A549 (cell line): ENCODE measurements around the gene CLCF1. TPM values are rescaled to one million over a fixed set of nuclear protein-coding genes. Genes with fewer than 3 reads are reported as not detected.
A peak's percentile ranks its signal among the peaks of the same experiment; 100 is the strongest.

Experiments
- ATAC-seq, 2 experiments: fragments of 200-7000 bp in 1 of 2; fragments of >200 bp in 1 of 2; cut with Nextera tagmentation in 1 of 2; cut with Tn5 transposase in 1 of 2; 3 replicates each; pipeline versions ENCODE4 v1.8.0 to v1.9.1; 2018 to 2020; ENCODE audit warnings: mild to moderate bottlenecking in 1 of 2, moderate library complexity in 1 of 2
- CTCF ChIA-PET: fragments of 300-600 bp; sonication (Branson Sonifier 250); formaldehyde crosslinking; extraction: SDS; loops from one replicate; lab custom pipeline; 2021; ENCODE audit warnings: antibody characterized with exemption, inconsistent platforms; lab: Yijun Ruan, JAX
- POLR2A ChIA-PET: fragments of 350-600 bp; formaldehyde crosslinking; extraction: SDS; loops from one replicate; lab custom pipeline; 2021; ENCODE audit warnings: antibody characterized with exemption, inconsistent platforms; lab: Yijun Ruan, JAX
- DNase-seq, 2 experiments: peaks; one replicate each; pipeline versions ENCODE4 v3.0.0 to v3.0.0-alpha.2; 2011 to 2016; ENCODE audit warnings: low read depth in 1 of 2, low spot score in 1 of 2
- FAIRE-seq: peaks from 2 replicates; lab custom pipeline; 2011; peaks lifted over from hg19 to GRCh38; lab: Jason Lieb, UNC
- H3K27ac ChIP-seq, 2 experiments: fragments of >200 bp; sonication (Bioruptor Twin); formaldehyde crosslinking; 3 replicates each; pipeline ENCODE4 v1.5.1; 2016 to 2017
- H3K4me1 ChIP-seq: fragments of >200 bp; sonication (Bioruptor Twin); formaldehyde crosslinking; 3 replicates; pipeline ENCODE4 v1.6.1; 2016
- H3K4me2 ChIP-seq: fragments of >200 bp; sonication (Bioruptor Twin); formaldehyde crosslinking; 3 replicates; pipeline ENCODE4 v1.6.1; 2016
- H3K4me3 ChIP-seq: fragments of >200 bp; sonication (Bioruptor Twin); formaldehyde crosslinking; 3 replicates; pipeline ENCODE4 v1.5.1; 2016
- H3K9me3 ChIP-seq: fragments of >200 bp; sonication (Bioruptor Twin); formaldehyde crosslinking; 3 replicates; pipeline ENCODE4 v1.6.1; 2016
- CBX2 ChIP-seq: fragments of 200-600 bp; sonication (generic); IDR thresholded peaks from 2 replicates; pipeline ENCODE4 v1.6.1; 2016; ENCODE audit warnings: low read depth, mild to moderate bottlenecking, borderline replicate concordance
- CBX8 ChIP-seq: fragments of 200-600 bp; sonication (generic); IDR thresholded peaks from 2 replicates; pipeline ENCODE4 v1.6.1; 2016
- CEBPB ChIP-seq, 2 experiments: fragments of >200 bp in 1 of 2; sonication (Bioruptor Twin) in 1 of 2; formaldehyde crosslinking in 1 of 2; IDR thresholded peaks; 2 replicates each; pipeline ENCODE4 v1.6.1; 2012 to 2016
- EHF ChIP-seq: fragments of 250-450 bp; sonication (Bioruptor Pico); IDR thresholded peaks from 2 replicates; pipeline ENCODE4 v1.5.0; 2020; ENCODE audit warnings: mild to moderate bottlenecking
- EHMT2 ChIP-seq: fragments of 200-600 bp; sonication (generic); IDR thresholded peaks from 2 replicates; pipeline ENCODE4 v1.6.1; 2016; ENCODE audit warnings: antibody characterized with exemption, low read depth, mild to moderate bottlenecking, moderate library complexity
- EP300 ChIP-seq, 2 experiments: fragments of >200 bp; sonication (Bioruptor Twin); formaldehyde crosslinking; IDR thresholded peaks; 2 replicates in 1 of 2; 3 replicates in 1 of 2; pipeline ENCODE4 v1.6.1; 2016 to 2017
- HOXA7 ChIP-seq: fragments of 250-450 bp; sonication (Bioruptor Pico); IDR thresholded peaks from 2 replicates; pipeline ENCODE4 v1.5.0; 2020; ENCODE audit warnings: mild to moderate bottlenecking, moderate library complexity
- HOXB5 ChIP-seq: fragments of 250-450 bp; sonication (Bioruptor Pico); IDR thresholded peaks from 2 replicates; pipeline ENCODE4 v1.5.0; 2020; ENCODE audit warnings: mild to moderate bottlenecking, moderate library complexity
- JUN ChIP-seq, 2 experiments: fragments of >200 bp; sonication (Bioruptor Twin); formaldehyde crosslinking; IDR thresholded peaks; 2 replicates in 1 of 2; 3 replicates in 1 of 2; pipeline ENCODE4 v1.6.1; 2016 to 2017
- KDM1A ChIP-seq: fragments of 200-600 bp; sonication (generic); IDR thresholded peaks from 2 replicates; pipeline ENCODE4 v1.6.1; 2016; ENCODE audit warnings: low read depth, mild to moderate bottlenecking
- KDM5A ChIP-seq: fragments of 200-600 bp; sonication (generic); IDR thresholded peaks from 2 replicates; pipeline ENCODE4 v1.6.1; 2016; ENCODE audit warnings: antibody characterized with exemption, mild to moderate bottlenecking
- MAFK ChIP-seq: fragments of 450-650 bp; IDR thresholded peaks from 2 replicates; pipeline ENCODE4 v1.6.1; 2014; ENCODE audit not compliant: partially characterized antibody
- MAZ ChIP-seq: fragments of 150-350 bp; IDR thresholded peaks from 2 replicates; pipeline ENCODE4 v1.6.1; 2014; ENCODE audit warnings: antibody characterized with exemption, low read depth, low read length, borderline replicate concordance
- MYC ChIP-seq: IDR thresholded peaks from 2 replicates; pipeline ENCODE4 v1.6.1; 2012; ENCODE audit warnings: mild to moderate bottlenecking, inconsistent platforms, low read length, improper control_type of control experiment, borderline replicate concordance
- NFE2L2 ChIP-seq: fragments of 150-350 bp; conservative IDR thresholded peaks from 2 replicates; pipeline ENCODE4 v1.6.1; 2014; ENCODE audit warnings: low read length
- POLR2A ChIP-seq: IDR thresholded peaks from 2 replicates; pipeline ENCODE4 v1.6.1; 2012; ENCODE audit warnings: mild to moderate bottlenecking, low read length
- POLR2AphosphoS2 ChIP-seq: conservative IDR thresholded peaks from 2 replicates; pipeline ENCODE4 v1.6.1; 2012; ENCODE audit warnings: low read length, improper control_type of control experiment, inconsistent platforms
- RCOR1 ChIP-seq: fragments of 150-350 bp; IDR thresholded peaks from 2 replicates; pipeline ENCODE4 v1.6.1; 2014; ENCODE audit warnings: antibody characterized with exemption, low read length, low read depth
- TP53 ChIP-seq: fragments of 250-450 bp; sonication (Bioruptor Pico); IDR thresholded peaks from 2 replicates; pipeline ENCODE4 v1.5.0; 2021; ENCODE audit warnings: mild to moderate bottlenecking, moderate library complexity
- ZFP36 ChIP-seq: fragments of 450-650 bp; IDR thresholded peaks from 2 replicates; pipeline ENCODE4 v1.6.1; 2014; ENCODE audit warnings: borderline replicate concordance; ENCODE audit not compliant: partially characterized antibody
- ZNF302 ChIP-seq: fragments of 250-450 bp; sonication (Bioruptor Pico); IDR thresholded peaks from 2 replicates; pipeline ENCODE4 v1.9.0; 2021; ENCODE audit warnings: inconsistent platforms, mild to moderate bottlenecking, moderate library complexity
- ZSCAN20 ChIP-seq: fragments of 250-450 bp; sonication (Bioruptor Pico); IDR thresholded peaks from 2 replicates; pipeline ENCODE4 v1.8.0; 2022; ENCODE audit warnings: mild to moderate bottlenecking, moderate library complexity
- WGBS: methylation state at CpG from one replicate; pipeline ENCODE4 v1.1.6; 2017; ENCODE audit errors: missing lambda C conversion rate; 5-methylcytosine and 5-hydroxymethylcytosine counted together
- polyA plus RNA-seq, 4 experiments: library from polyadenylated mRNA; depleted of rRNA in 3 of 4; stranded (reverse); fragments of >200 nt; fragmentation: RNase III in 1 of 4; extraction: RNeasy Plus Mini Kit Qiagen cat#74134 plus additional on column Dnase treatment in 1 of 4; gene quantifications; 2 replicates in 3 of 4; 3 replicates in 1 of 4; pipeline ENCODE4 v1.2.3, GENCODE V29; 2011 to 2017
- TF ChIP-seq, protein P1 (sequence below): fragments of 250-450 bp; sonication (Bioruptor Pico); IDR thresholded peaks from 2 replicates; pipeline ENCODE4 v1.5.0; 2021; ENCODE audit warnings: mild to moderate bottlenecking, moderate library complexity, borderline replicate concordance
- TF ChIP-seq, protein P2 (sequence below): fragments of >200 bp; sonication (Bioruptor Twin); formaldehyde crosslinking; IDR thresholded peaks from 3 replicates; pipeline ENCODE4 v1.6.1; 2016
- TF ChIP-seq, protein P3 (sequence below): fragments of 200-600 bp; sonication (generic); IDR thresholded peaks from 2 replicates; pipeline ENCODE4 v1.6.1; 2016; ENCODE audit warnings: antibody characterized with exemption, mild to moderate bottlenecking, moderate library complexity
- TF ChIP-seq, protein P4 (sequence below): IDR thresholded peaks from 2 replicates; pipeline ENCODE4 v1.6.1; 2012
- TF ChIP-seq, protein P5 (sequence below): fragments of 150-350 bp; IDR thresholded peaks from 2 replicates; pipeline ENCODE4 v1.6.1; 2014; ENCODE audit warnings: low read depth, mild to moderate bottlenecking, low read length

The CLCF1 gene
- polyA plus RNA-seq, 2 of the 4 experiments (the other 2 are of a cell fraction): 23.9 to 31.0 TPM

DNA sequence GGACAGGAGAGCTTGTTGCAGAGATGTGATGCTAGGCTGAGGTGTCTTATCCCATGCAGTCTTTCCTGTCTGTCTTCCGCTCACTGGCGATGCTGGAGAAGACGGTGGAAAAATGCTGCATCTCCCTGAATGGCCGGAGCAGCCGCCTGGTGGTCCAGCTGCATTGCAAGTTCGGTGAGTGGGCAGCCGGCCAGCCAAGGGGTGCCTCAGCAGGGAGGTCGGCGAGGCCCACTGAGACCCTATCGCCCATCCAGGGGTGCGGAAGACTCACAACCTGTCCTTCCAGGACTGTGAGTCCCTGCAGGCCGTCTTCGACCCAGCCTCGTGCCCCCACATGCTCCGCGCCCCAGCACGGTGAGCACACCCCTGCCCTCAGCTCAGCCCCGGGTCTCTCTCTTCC, 20.0 kb upstream of the CLCF1 start:
- TF ChIP-seq, protein P1, sequence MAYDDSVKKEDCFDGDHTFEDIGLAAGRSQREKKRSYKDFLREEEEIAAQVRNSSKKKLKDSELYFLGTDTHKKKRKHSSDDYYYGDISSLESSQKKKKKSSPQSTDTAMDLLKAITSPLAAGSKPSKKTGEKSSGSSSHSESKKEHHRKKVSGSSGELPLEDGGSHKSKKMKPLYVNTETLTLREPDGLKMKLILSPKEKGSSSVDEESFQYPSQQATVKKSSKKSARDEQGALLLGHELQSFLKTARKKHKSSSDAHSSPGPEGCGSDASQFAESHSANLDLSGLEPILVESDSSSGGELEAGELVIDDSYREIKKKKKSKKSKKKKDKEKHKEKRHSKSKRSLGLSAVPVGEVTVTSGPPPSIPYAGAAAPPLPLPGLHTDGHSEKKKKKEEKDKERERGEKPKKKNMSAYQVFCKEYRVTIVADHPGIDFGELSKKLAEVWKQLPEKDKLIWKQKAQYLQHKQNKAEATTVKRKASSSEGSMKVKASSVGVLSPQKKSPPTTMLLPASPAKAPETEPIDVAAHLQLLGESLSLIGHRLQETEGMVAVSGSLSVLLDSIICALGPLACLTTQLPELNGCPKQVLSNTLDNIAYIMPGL: no peak
- no peak for TF ChIP-seq EHMT2
- TF ChIP-seq, protein P2, sequence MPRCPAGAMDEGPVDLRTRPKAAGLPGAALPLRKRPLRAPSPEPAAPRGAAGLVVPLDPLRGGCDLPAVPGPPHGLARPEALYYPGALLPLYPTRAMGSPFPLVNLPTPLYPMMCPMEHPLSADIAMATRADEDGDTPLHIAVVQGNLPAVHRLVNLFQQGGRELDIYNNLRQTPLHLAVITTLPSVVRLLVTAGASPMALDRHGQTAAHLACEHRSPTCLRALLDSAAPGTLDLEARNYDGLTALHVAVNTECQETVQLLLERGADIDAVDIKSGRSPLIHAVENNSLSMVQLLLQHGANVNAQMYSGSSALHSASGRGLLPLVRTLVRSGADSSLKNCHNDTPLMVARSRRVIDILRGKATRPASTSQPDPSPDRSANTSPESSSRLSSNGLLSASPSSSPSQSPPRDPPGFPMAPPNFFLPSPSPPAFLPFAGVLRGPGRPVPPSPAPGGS: no peak
- no peak for TF ChIP-seq TP53 (CRISPR knock-in tag)
- no peak for TF ChIP-seq HOXB5
- no peak for TF ChIP-seq HOXA7
- no peak for TF ChIP-seq CBX2
- TF ChIP-seq POLR2A: no peak
- TF ChIP-seq MYC: no peak
- no peak for TF ChIP-seq MAFK
- TF ChIP-seq KDM5A: no peak
- TF ChIP-seq EP300 (IDR thresholded peaks at IDR 0.05): no peak
- TF ChIP-seq RCOR1: no peak
- no peak for TF ChIP-seq MAZ
- FAIRE-seq (no peak), DNase-seq (no peak), ATAC-seq (no peak)
- H3K4me3 ChIP-seq: no peak overlapping the region
- 94% methylated on average over 14 of the region's 18 CpGs for WGBS
- no peak overlapping the region for H3K27ac ChIP-seq
- H3K4me2 ChIP-seq: no peak overlapping the region
- POLR2A ChIA-PET: interaction anchor here (2.5 kb wide), 1 partner anchor 8 kb away, joined by 21 read pairs; the partner anchor contains the start of gene PPP1CA
- H3K9me3 ChIP-seq: no peaks in the 10 kb centered on the region
- CTCF ChIA-PET: interaction anchor here (1.5 to 46.2 kb wide), 6 partner anchors 1 to 131 kb away, joined by 4 to 1913 read pairs (median 320); partner anchors contain the start of genes CLCF1, POLD4, PPP1CA and RAD9A
- peaks cover 11% of the 10 kb centered on the region; the same call in 2 of the 3 replicates for H3K4me1 ChIP-seq

DNA sequence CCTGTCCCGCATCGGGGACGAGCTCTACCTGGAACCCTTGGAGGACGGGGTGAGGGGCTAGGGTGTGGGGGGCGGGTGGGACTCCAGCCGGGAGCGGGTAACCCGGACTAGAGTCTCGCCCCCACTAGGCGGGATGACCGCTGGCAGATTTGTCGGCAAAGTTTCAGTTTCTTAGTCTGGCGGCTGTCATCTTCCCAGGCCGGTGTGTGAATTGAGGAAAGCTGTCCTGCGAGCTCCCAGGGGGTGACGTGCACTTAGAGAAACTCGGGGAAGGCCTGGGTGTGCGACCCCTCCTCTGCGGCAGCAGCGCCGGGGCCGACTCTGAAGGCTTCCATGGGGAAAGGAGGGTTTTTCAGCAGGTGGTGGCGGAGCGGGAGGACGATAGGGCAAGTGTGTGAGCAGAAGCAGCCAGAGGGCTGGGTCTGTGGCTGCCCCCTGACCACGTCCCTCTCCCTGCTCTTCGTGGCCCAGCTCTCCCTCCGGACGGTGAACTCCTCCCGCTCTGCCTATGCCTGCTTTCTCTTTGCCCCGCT, 18.9 kb upstream of the CLCF1 start:
- Histone ChIP-seq H3K27ac (peak overlapping the region; percentile 85 to 90), H3K4me2 (peak overlapping the region; percentile 92), H3K4me1 (peaks cover 13% of the 10 kb centered on the region; the same call in 2 of the 3 replicates), H3K4me3 (peak overlapping the region; percentile 77), H3K9me3 (no peaks in the 10 kb centered on the region)
- CTCF ChIA-PET: interaction anchor here (0.6 to 46.2 kb wide), 8 partner anchors 0 to 129 kb away, joined by 3 to 1913 read pairs (median 11); partner anchors contain the start of genes CLCF1, PITPNM1, POLD4 and PPP1CA
- DNase-seq (no peak), FAIRE-seq (no peak), ATAC-seq (peak; percentile 2 to 12; a peak in 4 of 6 replicates)
- POLR2A ChIA-PET: interaction anchor here (0.8 to 2.5 kb wide), 12 partner anchors 9 to 75 kb away, joined by 3 to 21 read pairs (median 3); partner anchors contain the start of genes POLD4 and PPP1CA
- WGBS: 29% methylated on average over 24 of the region's 31 CpGs
- TF ChIP-seq JUN (IDR thresholded peaks at IDR 0.05) (no peak), HOXB5 (no peak), POLR2AphosphoS2 (no peak), ZFP36 (no peak), ZNF302 (CRISPR knock-in tag) (no peak), CBX8 (no peak), ZSCAN20 (CRISPR knock-in tag) (no peak), CBX2 (no peak), EHF (no peak), EP300 (IDR thresholded peaks at IDR 0.05) (no peak), KDM1A (no peak), CEBPB (IDR thresholded peaks at IDR 0.05) (no peak), NFE2L2 (no peak), HOXA7 (no peak), EHMT2 (no peak)
- TF ChIP-seq, protein P2: no peak
- TF ChIP-seq, protein P3, sequence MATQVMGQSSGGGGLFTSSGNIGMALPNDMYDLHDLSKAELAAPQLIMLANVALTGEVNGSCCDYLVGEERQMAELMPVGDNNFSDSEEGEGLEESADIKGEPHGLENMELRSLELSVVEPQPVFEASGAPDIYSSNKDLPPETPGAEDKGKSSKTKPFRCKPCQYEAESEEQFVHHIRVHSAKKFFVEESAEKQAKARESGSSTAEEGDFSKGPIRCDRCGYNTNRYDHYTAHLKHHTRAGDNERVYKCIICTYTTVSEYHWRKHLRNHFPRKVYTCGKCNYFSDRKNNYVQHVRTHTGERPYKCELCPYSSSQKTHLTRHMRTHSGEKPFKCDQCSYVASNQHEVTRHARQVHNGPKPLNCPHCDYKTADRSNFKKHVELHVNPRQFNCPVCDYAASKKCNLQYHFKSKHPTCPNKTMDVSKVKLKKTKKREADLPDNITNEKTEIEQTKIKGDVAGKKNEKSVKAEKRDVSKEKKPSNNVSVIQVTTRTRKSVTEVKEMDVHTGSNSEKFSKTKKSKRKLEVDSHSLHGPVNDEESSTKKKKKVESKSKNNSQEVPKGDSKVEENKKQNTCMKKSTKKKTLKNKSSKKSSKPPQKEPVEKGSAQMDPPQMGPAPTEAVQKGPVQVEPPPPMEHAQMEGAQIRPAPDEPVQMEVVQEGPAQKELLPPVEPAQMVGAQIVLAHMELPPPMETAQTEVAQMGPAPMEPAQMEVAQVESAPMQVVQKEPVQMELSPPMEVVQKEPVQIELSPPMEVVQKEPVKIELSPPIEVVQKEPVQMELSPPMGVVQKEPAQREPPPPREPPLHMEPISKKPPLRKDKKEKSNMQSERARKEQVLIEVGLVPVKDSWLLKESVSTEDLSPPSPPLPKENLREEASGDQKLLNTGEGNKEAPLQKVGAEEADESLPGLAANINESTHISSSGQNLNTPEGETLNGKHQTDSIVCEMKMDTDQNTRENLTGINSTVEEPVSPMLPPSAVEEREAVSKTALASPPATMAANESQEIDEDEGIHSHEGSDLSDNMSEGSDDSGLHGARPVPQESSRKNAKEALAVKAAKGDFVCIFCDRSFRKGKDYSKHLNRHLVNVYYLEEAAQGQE: no peak
- TF ChIP-seq, protein P4, sequence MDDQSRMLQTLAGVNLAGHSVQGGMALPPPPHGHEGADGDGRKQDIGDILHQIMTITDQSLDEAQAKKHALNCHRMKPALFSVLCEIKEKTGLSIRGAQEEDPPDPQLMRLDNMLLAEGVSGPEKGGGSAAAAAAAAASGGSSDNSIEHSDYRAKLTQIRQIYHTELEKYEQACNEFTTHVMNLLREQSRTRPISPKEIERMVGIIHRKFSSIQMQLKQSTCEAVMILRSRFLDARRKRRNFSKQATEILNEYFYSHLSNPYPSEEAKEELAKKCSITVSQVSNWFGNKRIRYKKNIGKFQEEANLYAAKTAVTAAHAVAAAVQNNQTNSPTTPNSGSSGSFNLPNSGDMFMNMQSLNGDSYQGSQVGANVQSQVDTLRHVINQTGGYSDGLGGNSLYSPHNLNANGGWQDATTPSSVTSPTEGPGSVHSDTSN: no peak
- TF ChIP-seq, protein P5, sequence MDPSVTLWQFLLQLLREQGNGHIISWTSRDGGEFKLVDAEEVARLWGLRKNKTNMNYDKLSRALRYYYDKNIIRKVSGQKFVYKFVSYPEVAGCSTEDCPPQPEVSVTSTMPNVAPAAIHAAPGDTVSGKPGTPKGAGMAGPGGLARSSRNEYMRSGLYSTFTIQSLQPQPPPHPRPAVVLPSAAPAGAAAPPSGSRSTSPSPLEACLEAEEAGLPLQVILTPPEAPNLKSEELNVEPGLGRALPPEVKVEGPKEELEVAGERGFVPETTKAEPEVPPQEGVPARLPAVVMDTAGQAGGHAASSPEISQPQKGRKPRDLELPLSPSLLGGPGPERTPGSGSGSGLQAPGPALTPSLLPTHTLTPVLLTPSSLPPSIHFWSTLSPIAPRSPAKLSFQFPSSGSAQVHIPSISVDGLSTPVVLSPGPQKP: no peak
